ENCODE data around the gene ADARB2.
A peak's percentile ranks its signal among the peaks of the same experiment; 100 is the strongest.

Gene ADARB2

DNA sequence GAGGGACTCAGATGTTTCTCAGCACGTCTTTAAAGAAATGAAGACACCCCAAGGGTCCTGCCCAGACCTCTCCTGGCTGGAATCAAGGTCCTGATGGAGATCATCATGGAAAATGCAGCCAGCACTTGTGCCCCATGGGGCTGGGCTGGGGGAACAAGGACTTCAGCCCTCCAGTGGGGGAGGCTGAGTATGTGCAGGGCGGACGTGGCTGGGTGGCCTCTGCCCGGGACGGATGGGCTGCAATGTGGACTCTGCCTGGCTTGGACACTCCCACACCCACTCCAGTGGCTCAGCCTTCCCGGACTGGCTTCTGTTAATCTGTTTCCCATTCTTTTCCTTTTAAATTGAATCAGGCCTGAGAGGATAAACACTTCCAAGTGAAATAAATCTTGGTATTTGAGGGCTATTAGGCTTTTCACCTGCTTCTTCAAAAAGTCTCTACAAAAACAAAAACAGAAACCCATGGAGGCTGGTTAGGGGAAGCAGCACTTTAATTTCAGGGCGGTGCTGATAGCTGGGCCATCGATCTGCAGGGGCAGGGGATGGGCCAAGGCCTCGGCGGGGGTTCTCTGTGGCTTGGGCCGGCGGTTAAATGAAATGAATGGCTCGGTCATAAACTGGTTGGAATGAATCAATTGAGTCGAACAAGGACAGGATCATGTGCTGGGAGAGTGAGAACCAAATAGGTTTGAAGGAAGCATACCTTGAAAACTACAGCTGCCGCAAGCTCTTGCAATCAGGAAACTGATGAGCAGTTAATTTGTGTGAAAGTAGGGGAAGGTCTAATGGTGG, 51.4 kb downstream of the ADARB2 start:
- DNase-seq, result no peak
- no peak for ATAC-seq

DNA sequence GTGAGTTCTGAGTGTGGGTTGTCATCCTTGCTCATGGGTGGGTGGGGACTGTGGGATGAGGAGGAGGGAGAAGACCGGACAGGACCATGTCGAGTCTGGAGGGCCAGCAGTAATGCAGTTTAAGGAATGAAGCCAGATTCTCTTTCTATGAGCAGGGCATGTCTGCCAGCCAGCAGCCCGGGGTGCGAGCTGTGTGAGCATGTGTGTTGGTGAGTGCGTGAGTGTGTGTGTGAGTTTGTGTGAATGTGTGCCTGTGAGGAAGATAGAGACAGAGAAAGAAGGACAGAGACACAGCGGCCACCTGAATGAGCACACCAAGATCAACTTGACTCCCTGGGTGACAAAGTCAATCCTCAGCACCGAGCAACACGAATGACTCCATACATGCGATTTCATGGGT, 52.3 kb downstream of the ADARB2 start:
- ATAC-seq (no peak), DNase-seq (no peak)

DNA sequence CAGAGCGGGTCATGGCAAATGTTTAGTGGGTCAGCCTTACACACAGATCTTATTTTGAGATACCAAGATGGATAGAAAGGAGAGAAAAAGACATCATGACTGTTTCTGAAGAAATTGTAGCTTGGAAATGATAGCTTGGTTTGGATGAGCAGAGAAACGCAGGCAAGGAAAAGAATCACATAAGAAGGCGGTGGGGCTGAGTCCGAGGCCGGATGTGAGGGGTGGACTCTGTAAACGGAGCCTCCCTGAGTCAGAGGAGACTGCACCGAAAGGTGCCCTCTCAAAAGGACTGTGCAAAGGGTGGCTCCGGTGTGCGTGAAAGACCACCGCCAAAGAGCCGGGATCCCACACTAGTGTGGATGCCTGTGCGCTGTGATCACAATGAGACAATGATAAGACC, 53.7 kb downstream of the ADARB2 start:
- DNase-seq, result no peak
- no peak for ATAC-seq

DNA sequence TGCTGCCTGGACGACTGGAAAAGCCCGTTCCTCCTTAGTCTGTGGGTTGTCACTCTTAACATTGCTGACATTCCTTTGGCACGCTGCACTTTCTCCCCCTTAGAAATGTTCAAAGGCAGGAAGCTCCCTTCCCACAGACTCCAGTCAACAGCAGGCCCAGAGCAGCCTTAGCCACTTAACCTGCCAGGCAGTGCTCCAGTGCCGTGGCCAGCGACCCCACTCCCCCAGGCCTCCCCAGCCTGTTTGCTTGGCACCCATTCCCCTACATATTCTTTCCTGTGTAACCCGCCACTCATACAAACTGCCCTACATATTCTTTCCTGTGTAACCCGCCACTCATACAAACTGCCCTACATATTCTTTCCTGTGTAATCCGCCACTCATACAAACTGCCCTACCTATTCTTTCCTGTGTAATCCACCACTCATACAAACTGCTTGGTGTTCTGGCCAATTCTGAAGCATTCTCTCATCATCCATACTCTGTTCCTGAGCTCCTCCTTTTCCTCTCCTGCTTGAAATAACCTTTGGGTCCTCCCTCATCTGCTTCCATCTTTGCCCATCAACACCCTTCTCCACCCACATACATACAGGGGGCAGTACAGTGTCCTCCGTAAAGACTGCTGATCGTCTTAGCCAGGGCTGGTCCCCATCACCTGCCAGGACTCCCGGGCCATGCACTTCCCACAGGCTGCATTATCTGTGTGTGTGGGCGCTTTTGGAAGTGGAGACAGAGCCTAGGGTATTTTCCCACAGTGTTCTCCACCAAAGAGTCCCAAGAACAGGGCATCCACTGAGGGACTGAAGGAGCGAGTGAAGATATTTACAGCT, 57.3 kb downstream of the ADARB2 start:
- ATAC-seq (no peak), DNase-seq (no peak)

DNA sequence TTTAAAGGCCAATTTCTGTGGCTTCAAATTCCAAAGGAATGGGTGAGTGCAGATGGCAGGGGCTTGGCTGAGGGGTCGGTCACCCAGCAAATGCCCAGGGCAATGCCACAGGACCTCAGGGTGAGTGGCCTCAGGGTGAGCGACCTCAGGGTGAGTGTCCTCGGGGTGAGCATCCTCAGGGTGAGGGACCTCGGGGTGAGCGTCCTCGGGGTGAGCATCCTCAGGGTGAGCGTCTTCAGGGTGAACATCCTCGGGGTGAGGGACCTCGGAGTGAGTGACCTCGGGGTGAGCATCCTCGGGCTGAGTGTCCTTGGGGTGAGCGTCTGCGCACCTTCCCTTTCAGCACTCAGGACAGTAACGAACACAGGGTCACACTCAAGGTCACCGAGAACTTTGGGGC, 59.2 kb downstream of the ADARB2 start:
- ATAC-seq (no peak), DNase-seq (no peak)

DNA sequence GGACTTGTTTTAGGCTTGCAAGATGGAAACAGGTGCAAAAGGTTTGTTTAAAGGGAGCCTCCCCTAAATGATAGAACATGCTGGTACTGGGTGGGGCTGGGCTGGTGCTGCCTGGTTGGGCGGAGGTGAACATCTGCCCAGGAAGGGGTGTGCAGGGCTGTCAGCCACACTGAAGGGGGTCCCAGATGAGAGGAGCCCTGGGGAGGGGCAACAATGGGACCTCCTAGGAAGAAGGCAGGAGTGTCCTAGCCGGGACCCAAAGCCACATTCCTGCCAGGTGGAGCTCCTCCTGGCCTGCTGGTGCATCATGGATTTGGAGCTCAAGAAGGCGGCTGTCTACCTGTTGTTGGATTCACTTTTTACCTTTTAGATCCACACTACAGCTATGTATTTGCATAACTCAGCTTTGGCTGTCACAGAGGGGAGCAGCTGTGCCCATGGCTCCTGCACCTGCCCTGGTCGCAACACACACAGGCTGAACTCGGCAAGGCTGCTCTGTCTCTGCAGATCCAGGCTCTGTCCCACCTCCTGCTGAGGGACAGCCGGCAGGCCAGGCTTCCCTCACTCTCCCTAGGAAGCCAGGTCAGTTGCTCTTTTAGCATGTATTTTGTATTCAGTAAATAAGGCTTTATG, 59.9 kb downstream of the ADARB2 start:
- ATAC-seq, result no peak

DNA sequence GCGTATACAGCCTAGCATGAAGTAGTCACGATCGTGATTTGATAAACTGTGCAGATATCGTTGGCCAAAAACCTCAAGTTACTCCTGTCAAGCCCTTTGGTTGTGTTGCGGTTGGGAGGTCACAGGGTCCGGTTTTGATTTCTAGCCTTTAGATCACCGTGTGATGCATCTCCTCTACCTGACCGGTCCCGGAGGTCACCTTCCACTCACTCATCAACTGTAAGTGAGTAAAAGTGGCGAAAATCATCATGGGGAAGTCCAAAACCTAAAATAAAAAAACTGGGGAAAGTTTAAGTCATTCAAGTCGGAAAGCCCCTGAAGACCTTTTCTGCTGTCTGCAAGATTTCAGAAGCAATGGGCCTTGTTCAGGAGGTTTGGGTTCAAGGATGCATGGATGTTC, 62.8 kb downstream of the ADARB2 start:
- DNase-seq (no peak), ATAC-seq (peak; percentile 46)

More for the DNA sequence above, 59.9 kb downstream of the ADARB2 start:
- DNase-seq, result no peak

DNA sequence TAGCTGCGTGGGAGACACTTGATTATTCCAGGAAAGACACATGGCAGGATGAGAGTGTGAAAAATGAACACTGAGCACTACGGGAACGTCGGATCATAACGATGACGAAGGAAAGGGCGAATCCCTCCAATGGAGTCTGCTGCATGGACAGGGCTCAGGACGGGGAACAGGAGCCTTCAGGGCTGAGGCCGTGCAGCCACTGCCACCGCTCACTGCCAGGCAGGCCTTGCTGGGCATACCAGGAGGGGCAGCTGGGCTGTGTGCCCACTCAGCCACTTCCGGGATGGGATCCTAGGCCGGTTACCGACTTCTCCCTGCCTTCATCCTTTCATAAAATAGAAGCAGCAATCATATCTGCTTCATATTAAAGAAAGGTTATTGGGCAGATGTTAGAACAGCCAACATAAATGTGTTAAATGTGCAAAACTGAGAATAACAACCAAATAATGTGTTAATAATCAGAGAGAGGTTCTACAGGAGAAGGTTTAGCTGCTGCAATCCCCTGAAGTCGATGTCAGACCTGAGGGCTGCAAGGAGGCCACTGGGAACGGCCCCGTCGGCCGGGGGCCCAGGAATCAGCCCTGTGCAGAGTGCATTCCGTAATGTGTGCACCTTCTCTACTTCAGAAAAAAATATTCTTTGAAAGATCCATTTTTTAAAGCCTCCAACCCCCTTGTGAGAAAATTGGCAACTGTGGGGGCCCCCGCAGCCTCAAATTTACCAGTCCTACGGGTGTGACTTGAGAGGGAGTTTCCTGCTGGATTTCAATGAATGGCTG, 63.6 kb downstream of the ADARB2 start:
- DNase-seq (no peak), ATAC-seq (no peak)

DNA sequence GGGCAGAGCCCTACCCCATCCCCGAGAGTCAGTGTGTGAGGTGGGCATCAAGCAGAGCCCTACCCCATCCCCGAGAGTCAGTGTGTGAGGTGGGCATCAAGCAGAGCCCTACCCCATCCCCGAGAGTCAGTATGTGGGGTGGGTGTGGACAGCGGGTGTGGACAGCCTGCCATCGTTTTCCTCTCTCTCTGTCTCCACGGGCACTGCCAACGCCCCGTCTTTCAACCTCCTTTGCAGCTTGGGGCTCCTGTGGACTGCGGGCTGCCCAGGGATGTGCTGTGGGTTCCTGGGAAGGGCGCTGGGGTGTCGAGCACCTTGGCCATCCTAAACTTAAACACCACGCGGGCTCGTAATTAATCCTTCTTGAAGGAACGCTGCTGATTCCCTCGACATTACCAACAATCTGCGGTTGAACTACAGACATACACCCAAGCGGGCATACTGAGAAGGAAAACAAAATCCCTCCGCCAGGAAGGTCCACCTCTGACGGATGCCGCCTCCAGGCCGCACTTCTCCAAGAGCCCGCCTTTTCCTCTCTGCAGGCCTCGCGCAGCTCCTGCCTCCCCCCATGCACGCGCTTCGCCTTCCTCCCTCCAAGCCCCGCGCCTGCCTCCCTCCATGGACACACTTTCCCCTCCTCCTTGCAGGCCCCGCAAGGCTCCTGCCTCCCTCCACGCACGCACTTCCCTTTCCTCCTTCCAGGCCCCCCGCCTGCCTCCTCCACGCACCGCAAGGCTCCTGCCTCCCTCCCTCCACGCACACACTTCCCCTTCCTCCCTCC, 65.1 kb downstream of the ADARB2 start:
- DNase-seq, result no peak

DNA sequence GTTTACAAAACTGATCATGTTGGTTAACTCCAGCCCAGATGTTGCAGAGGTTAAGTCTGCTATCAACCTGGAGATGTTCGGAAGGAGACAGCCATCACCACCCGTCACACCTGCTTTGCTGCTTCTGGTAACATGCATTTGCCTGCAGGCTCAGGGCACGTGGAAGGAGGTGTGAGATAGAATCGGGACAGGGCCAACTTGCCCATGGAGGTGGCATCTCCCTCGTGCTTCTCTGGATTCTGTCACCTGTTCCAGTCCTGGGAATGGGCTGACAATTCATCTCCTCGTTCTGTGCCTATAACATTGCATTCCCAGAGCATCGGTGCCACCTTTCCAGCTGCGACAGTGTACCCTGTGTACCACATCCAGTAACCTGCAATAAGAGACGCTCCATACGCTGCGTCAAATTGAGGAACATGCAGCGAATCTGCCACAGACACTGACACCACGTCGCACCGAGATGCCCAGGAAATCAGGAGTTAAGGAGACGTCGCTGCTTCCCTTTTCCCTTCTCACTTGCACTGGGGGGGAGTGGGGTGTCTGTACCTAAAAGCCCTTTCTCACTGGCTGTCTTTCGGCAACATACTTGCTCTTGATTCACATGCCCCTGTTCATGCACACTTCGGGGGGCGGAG, 65.8 kb downstream of the ADARB2 start:
- DNase-seq (no peak), ATAC-seq (no peak)

More for the DNA sequence above, 65.1 kb downstream of the ADARB2 start:
- no peak for ATAC-seq

DNA sequence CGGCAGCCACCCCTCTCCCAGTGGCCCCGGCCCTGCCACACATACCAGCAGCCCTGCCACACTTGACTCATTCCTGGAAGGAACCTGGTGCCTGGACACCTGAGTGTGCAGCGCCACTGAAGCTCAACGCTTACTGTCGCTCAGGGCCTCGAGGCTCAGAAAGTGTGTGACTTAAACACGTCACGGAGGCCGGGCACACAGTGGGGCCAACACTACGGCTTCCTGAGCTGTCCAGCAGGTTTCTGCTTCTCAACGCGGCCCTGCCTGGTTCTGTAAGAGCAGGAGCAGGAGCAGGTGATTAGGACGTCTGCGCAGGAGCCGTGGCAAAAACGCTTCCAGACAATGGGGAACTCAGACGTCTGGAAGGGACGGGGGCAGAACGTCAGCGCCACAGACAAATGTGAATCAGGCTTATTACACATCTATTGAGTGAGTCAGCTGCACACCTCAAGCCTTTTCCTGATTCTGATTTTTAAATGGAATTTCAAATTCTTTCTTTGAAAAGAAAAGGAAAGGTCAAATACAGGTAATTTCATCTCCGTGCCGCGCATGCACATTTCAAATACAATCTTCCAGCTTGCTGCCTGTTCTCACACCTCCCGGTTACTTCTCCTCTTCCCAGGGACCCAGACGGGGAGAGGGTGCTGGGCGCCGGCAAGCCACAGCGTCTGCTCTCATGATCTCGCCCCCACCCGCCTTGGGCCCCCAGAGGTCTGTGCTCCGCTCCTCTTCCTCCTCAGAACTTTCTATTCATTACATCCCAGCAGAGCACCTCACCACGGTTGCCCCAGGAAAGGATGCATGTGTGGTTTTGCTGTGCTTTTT, 66.6 kb downstream of the ADARB2 start:
- ATAC-seq (no peak), DNase-seq (no peak)

DNA sequence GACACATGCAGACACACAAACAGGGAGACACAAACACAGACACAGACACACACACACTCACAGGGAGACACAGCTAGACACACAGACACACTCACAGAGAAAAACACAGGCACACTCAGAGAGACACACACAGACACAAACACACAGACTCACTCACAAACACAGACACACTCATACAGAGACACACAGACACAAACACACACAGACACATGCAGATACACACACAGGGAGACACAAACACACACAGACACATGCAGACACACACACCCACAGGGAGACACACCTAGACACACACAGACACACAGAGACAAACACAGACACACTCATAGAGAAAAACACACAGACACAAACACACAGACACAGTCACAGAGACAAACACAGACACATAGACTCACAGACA, 67.9 kb downstream of the ADARB2 start:
- no peak for DNase-seq
- ATAC-seq, result no peak

DNA sequence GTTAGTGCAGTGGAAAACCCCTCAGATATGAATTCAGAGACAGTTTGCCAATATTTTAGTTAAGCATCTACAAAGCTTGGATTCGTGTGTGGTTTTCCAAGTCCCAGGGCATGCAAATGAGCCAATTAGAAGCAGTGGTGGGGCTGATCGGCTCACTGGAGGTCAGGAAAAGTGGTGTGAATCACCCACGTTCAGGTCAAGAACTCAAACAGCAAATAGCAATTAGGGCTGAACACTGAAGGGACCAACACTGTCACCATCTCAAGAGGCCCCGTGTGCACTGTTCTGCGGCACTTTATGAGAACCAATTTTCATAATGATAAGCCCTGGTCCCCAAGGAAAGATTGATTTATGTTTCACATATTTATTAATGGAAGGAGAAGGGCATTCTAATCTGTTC, 68.9 kb downstream of the ADARB2 start:
- ATAC-seq, result no peak

DNA sequence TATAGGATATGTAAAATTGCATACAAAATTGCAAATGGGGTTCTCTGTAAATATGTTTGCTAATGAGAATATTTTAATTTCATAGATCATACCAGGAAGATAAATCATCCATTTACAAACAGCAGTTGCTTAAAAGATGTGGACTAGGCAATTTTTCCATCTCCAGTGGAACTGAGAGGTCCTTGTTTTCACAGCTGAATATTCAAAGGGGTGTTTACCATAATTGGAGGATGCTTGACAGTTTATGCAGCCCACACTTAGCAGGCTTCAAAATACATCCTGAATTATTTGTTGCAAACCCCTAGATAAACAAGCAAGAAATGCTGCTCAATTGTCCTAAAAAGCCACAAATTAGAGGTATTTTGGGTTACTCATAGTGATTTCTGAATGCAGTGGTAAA, 69.9 kb downstream of the ADARB2 start:
- ATAC-seq (no peak), DNase-seq (no peak)

More for the DNA sequence above, 68.9 kb downstream of the ADARB2 start:
- DNase-seq, result no peak

DNA sequence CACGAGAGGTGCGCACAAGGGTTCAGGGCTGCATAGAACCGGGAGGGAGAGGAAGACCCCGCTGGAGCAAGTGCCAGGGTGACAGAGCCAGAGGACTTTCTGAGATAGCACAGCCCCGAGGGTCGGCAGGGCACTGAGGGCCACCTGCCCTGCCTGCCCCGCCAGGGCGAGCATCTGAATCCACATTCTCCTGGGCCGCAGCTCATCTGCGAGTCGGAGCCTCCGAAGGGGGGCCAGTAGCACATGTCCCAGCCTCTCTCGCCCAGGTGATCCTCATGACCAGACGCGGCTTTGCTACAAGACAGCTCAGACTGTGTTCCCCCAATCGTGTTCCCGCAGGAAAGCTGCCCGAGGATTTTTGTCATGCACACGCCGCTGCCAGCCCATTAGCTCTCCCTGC, 71.2 kb downstream of the ADARB2 start:
- ATAC-seq (no peak), DNase-seq (no peak)

DNA sequence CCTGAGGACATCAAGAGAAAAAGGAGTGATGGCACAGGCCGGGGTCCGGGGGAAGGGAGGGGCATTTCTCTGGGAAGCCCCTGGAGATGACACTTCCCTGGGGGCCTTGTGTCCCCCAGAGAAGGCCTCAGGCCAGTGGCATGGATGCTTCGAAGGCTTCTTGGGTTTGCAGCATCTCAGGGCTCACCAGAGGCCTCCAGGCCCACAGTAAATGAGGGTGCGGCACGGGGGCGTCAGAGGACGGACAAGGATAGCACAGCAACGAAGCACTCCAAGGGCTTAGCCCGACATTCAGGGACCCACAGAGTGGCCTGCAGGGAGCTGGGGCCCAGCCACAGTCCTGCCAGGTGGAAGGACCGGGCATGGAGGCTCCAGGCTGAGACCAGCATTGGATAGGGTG, 71.6 kb downstream of the ADARB2 start:
- DNase-seq (no peak), ATAC-seq (no peak)

DNA sequence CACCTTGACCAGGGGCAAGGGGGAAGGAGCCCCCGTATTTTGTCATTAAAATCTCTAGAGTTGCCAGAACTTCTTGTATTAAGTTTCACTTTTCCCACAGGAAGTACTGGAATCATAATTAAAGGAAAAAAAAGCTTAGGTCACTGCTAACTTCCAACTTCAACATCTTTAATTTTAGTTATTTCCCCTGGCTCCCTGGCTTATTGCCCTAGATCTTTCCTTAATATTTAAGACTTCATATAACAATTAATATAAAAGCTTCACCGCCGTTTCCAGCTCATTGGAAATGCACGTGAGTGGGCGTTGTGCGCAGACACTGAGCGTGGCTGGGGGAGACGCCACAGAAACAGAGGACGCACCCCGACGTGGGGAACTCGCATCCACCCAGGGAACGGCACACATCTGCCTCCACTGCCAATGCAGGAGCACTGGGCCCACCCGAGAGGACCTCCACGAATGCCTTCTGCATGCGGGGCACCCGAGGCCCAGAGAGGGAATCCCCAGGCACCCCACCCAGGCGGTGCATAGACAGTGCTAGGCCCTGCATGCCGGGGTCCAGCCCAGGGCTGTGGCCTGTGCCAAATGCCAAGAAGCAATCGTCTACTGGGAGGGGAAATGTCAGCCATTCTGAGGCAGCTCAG, 72.2 kb downstream of the ADARB2 start:
- ATAC-seq, result no peak
- no peak for DNase-seq

DNA sequence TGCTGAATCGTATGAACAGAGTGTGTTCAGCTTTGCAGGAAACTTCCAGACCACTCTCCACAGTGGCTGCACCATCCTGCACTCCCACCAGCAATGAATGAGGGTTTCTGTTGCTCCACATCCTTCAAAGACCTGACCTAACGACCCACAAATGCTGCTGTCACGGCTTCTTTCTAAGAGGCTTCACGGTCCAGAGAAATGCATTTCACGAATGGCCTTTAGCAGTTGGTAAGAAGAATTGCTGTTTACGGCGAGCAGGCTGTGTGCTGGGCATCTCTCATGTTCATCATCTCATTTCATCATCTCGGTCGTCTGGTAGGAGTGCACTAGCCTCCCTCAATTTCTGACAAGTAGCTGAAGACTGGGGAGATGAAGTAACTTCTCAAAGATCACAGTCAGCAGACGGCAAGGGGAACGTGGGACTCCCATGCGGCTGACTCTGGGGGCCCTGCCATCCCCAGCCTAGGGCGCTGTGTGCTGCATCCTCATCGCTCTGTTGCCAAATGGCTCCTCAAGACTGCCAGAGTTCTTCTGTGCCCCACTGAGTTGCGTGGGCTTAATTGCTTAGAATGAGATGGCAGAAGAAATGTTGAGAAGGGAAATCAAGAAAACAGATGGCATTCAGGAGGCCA, 72.9 kb downstream of the ADARB2 start:
- no peak for DNase-seq
- ATAC-seq, result no peak

DNA sequence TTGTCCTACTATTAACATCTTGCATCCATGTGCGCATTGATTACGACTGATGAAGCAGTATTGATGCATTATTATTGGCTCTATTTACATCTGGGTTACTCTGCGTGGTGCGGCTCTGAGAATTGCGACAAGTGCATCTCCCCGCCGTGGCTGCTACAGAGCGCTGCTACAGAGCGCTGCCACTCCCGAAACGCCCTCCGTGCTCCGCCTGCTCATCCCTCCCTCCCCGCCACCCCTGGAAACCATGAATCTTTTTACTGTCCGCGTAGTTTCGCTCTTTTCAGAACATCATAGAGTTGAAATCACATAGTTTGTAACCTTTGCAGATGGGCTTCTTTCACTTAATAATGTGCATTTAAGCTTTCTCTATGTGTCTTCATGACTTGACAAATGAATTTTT, 74.1 kb downstream of the ADARB2 start:
- ATAC-seq (no peak), DNase-seq (no peak)
